Bronchial epithelial cell (primary cell): ENCODE measurements around the gene DPF1. TPM values are rescaled to one million over a fixed set of nuclear protein-coding genes. Genes with fewer than 3 reads are reported as not detected.

Experiments used
- DNase-seq: peaks from one replicate; pipeline ENCODE4 v3.0.0-alpha.2; 2010; ENCODE audit warnings: low read depth
- FAIRE-seq: peaks from 2 replicates; lab custom pipeline; 2011; peaks lifted over from hg19 to GRCh38; lab: Jason Lieb, UNC
- H3K27me3 ChIP-seq: 2 replicates; pipeline ENCODE4 v1.5.1; 2011; ENCODE audit warnings: low read length; ENCODE audit not compliant: control insufficient read depth, insufficient read depth
- H3K36me3 ChIP-seq: 2 replicates; pipeline ENCODE4 v1.5.1; 2011; ENCODE audit warnings: low read length; ENCODE audit not compliant: control insufficient read depth, insufficient read depth
- H3K4me3 ChIP-seq: 2 replicates; pipeline ENCODE4 v1.5.1; 2011; ENCODE audit warnings: mild to moderate bottlenecking, low read depth, low read length, control low read depth
- total RNA-seq: library from RNA; depleted of rRNA; stranded (reverse); fragments of >200 nt; gene quantifications from 2 replicates; pipeline ENCODE4 v1.2.1, GENCODE V29; 2014
- TF ChIP-seq, protein P1 (sequence below): IDR thresholded peaks from 2 replicates; pipeline ENCODE4 v1.5.1; 2011; ENCODE audit warnings: mild to moderate bottlenecking, moderate library complexity, low read length, control low read depth, inconsistent platforms; ENCODE audit not compliant: insufficient read depth, severe bottlenecking

DPF1 gene
- total RNA-seq, 1 donor from 2014 or later: not detected

- Histone ChIP-seq H3K4me3 (no peak overlapping the region), H3K36me3 (no peaks in the 10 kb centered on the region), H3K27me3 (no peaks in the 10 kb centered on the region)
- DNase-seq (no peak), FAIRE-seq (no peak)
- TF ChIP-seq, protein P1, sequence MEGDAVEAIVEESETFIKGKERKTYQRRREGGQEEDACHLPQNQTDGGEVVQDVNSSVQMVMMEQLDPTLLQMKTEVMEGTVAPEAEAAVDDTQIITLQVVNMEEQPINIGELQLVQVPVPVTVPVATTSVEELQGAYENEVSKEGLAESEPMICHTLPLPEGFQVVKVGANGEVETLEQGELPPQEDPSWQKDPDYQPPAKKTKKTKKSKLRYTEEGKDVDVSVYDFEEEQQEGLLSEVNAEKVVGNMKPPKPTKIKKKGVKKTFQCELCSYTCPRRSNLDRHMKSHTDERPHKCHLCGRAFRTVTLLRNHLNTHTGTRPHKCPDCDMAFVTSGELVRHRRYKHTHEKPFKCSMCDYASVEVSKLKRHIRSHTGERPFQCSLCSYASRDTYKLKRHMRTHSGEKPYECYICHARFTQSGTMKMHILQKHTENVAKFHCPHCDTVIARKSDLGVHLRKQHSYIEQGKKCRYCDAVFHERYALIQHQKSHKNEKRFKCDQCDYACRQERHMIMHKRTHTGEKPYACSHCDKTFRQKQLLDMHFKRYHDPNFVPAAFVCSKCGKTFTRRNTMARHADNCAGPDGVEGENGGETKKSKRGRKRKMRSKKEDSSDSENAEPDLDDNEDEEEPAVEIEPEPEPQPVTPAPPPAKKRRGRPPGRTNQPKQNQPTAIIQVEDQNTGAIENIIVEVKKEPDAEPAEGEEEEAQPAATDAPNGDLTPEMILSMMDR: no peak
These were observed 4.8 kb downstream of the DPF1 start for GRCh38 chr19:38219221-38219620.

DNA sequence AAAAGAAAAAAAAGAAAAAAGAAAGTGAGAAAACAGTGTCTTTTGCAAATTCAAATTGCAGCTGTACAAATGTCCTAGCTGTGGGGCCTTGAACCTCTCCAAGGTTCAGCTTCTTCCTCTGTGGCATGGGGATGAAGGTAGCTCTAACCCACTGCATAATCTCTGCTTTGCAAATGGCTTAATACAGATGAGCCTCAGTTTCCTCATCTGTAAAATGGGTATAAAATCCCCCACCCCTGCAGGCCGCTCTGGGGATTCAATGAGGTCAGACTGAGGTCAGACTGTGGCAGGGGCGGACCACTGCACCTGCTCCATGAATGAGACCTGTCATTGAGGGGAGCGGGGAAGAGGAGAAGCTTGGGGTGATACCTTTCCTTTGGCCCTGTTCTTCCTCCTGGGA, 5.8 kb downstream of the DPF1 start:
- no peak for FAIRE-seq
- TF ChIP-seq, protein P1: no peak
- Histone ChIP-seq H3K4me3 (no peak overlapping the region), H3K27me3 (no peaks in the 10 kb centered on the region), H3K36me3 (no peaks in the 10 kb centered on the region)
- DNase-seq: no peak

DNA sequence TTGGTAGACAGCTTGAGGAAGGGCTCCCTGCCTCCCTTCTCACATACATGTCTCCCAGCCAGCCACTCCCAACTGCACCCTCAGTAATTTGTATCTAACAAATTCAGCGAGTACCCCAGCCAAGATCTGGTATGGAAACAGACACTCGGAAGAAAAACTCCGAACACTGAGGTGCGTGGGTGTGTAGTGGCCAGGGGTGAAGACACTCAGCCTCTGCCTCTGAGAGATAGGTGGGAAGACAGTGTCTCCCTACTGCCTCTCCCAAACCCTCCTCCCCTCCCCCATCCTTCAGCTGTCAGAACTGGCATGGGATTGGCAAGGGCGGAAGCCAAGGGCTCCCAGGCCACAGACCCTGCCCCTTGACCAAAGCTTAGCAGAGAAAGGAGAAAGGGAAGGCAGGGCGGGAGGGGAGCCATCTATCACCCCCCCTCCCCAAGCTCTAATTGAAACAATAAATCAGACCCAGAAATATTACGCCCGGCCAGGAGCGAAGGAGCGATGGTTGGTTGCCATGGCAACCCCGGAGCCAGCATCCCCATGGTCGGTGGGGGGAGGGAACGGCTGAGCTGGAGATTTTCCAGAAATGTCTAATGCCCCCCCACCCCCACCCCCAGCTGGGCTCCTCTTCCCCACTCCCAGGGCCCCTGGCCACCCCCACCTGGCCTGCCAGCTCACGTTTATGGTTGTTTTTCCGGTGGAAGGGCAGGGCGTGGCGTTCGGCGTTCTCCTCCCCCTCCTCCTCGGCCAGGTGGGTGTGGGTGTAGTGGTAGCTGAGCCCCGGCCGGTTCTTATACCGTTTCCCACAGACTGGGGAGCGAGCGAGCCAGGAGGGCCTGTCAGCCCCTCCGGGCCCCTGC, 7.0 kb downstream of the DPF1 start:
- TF ChIP-seq, protein P1: no peak
- Histone ChIP-seq H3K36me3 (no peaks in the 10 kb centered on the region), H3K27me3 (no peaks in the 10 kb centered on the region), H3K4me3 (no peak overlapping the region)
- FAIRE-seq: no peak
- DNase-seq: no peak

DNA sequence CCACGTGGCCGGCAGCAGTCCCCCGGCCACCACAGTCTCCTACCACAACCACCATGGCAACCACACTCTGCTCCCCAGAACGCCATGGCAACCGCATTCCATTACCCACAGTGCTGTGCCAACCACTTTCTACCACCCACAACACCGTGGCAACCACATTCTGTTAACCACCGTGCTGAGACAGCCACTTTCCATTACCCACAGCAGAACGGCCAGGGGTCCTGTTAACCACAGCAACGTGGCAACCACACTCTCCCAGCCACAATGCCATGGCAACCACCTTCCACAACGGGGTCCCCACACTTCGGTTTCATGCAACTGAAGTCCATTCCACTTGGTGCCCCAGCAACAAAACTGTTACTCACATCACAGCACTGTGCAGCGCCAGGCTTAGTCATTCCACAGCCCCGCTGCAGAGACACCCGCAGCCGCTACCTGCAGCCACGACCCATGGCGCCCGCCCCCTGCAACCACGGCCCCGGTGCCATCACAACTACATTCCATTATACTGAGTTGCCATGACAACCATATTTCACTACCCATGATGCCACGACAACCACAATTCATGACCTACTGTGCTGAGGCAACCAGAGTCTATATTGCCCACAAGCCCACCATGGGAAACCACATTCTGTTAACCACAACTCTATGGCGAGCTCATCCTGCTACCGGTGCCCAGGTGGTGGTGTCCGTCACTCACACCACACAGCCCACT, 10.0 kb downstream of the DPF1 start:
- H3K27me3 ChIP-seq: peaks cover 8% of the 10 kb centered on the region
- FAIRE-seq (peak; percentile 94), DNase-seq (no peak)
- H3K36me3 ChIP-seq: no peaks in the 10 kb centered on the region
- H3K4me3 ChIP-seq: no peak overlapping the region
- TF ChIP-seq, protein P1: no peak

DNA sequence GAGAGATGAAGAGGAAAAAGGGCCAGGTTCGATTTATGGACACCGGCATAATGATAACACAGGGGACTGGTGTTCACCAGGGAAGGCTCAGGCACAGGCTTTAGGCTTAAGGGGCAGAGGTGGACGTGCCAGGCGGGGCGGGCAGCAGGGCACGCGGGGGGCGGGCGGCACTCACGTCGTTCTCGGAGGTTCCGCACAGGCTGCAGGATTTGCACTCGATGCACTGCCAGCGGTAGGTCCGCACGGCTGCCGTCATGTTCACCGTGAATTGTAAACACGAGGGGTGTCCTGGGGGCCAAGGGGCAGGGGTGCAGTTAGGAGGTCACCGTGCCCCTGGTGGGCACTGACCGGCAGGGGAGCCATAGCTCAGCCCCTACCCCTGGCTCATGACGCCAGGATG, 10.6 kb downstream of the DPF1 start:
- peaks cover 8% of the 10 kb centered on the region for H3K27me3 ChIP-seq
- FAIRE-seq (no peak), DNase-seq (no peak)
- TF ChIP-seq, protein P1: no peak
- no peaks in the 10 kb centered on the region for H3K36me3 ChIP-seq
- no peak overlapping the region for H3K4me3 ChIP-seq
